HepG2 (cell line): ENCODE results near the gene SUPT4H1. TPM values are rescaled to one million over a fixed set of nuclear protein-coding genes. Genes with fewer than 3 reads are reported as not detected.

Source experiments
- EZH2 ChIP-seq: conservative IDR thresholded peaks from 2 replicates; pipeline ENCODE4 v1.6.1; 2012; ENCODE audit warnings: mild to moderate bottlenecking, low read depth, low read length, moderate library complexity
- HNF4A ChIP-seq: sonication (generic); formaldehyde crosslinking; IDR thresholded peaks from 2 replicates; pipeline ENCODE4 v1.4.0; 2020; ENCODE audit warnings: missing genetic modification reagents
- POLR2AphosphoS2 ChIP-seq: IDR thresholded peaks from 2 replicates; pipeline ENCODE4 v1.6.1; 2011; ENCODE audit warnings: low read depth, low read length, improper control_type of control experiment
- RARA ChIP-seq: IDR thresholded peaks from 2 replicates; pipeline ENCODE4 v1.6.1; 2016; ENCODE audit warnings: missing genetic modification reagents, missing compliant biosample characterization
- SP140L ChIP-seq: sonication (generic); formaldehyde crosslinking; IDR thresholded peaks from 2 replicates; pipeline ENCODE4 v1.4.0; 2020; ENCODE audit warnings: missing genetic modification reagents, borderline replicate concordance
- ZNF101 ChIP-seq: sonication (generic); formaldehyde crosslinking; IDR thresholded peaks from 2 replicates; pipeline ENCODE4 v1.4.0; 2020; ENCODE audit warnings: mild to moderate bottlenecking, low read depth, missing genetic modification reagents, borderline replicate concordance
- polyA plus RNA-seq, 8 experiments: library from polyadenylated mRNA; depleted of rRNA in 3 of 8; stranded (reverse) in 7 of 8; unstranded in 1 of 8; fragments of >200 nt; fragmentation: Illumina TruSeq in 4 of 8; extraction: Trizol in 4 of 8; gene quantifications; 2 replicates each; pipeline versions ENCODE4 v1.2.1 to v1.2.3, GENCODE V29; 2011 to 2016; ENCODE audit warnings: low read depth in 4 of 8, missing spikeins in 1 of 8, mixed read lengths in 1 of 8; ENCODE audit not compliant: insufficient read depth in 1 of 8
- total RNA-seq, 5 experiments: library from RNA; depleted of rRNA; stranded (reverse); fragments of >200 nt; fragmentation: Illumina TruSeq; extraction: Trizol; gene quantifications; 2 replicates each; pipeline ENCODE4 v1.2.3, GENCODE V29; 2016; ENCODE audit warnings: low read depth in 1 of 5
- TF ChIP-seq, protein P1 (sequence below): sonication (generic); formaldehyde crosslinking; IDR thresholded peaks from 2 replicates; pipeline ENCODE4 v1.4.0; 2020; ENCODE audit warnings: missing genetic modification reagents, borderline replicate concordance
- TF ChIP-seq, protein P2 (sequence below): sonication (generic); formaldehyde crosslinking; IDR thresholded peaks from 2 replicates; pipeline ENCODE4 v1.8.0; 2022; ENCODE audit warnings: mild to moderate bottlenecking, missing genetic modification reagents, moderate library complexity

Gene SUPT4H1
- total and polyA plus RNA-seq, 2 of the 13 experiments (the other 11 are each of a cell fraction or from before 2014, with no cell fraction given) = 155 to 244 TPM

DNA sequence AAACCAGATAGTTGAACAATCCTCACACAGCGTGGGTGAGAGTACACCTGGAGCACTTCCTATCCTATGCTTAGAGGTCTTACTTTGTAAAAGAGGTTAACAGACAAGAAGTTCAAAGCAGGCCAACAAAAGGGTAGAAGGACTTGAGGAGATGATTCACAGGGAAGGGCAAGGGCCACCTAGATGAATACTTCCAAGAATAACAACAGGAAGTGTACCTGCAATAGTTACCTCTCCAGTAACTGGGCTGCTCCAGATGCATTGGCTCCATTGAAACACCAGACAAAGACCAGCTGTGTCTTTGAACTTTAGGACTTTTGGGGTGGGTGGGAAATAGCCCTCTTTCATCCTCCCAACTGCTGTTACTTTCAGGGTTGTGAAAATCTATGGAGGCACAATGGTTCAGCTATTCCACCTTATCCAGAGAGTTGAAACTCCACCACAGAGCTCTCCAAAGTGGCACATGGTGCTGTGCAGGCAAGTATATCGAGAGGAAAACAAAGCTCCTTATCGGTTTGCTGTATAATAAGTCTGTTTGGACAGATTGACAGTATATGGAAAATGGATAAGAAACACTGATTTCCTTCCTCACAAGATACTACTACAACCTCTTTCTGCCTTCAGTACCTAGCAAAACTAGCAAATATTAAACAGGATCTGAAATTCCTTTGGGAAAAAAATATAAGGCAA lies 42.7 kb upstream of the SUPT4H1 start (continued):
- TF ChIP-seq, protein P1, sequence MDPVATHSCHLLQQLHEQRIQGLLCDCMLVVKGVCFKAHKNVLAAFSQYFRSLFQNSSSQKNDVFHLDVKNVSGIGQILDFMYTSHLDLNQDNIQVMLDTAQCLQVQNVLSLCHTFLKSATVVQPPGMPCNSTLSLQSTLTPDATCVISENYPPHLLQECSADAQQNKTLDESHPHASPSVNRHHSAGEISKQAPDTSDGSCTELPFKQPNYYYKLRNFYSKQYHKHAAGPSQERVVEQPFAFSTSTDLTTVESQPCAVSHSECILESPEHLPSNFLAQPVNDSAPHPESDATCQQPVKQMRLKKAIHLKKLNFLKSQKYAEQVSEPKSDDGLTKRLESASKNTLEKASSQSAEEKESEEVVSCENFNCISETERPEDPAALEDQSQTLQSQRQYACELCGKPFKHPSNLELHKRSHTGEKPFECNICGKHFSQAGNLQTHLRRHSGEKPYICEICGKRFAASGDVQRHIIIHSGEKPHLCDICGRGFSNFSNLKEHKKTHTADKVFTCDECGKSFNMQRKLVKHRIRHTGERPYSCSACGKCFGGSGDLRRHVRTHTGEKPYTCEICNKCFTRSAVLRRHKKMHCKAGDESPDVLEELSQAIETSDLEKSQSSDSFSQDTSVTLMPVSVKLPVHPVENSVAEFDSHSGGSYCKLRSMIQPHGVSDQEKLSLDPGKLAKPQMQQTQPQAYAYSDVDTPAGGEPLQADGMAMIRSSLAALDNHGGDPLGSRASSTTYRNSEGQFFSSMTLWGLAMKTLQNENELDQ (CRISPR knock-in tag) = no peak
- TF ChIP-seq, protein P2, sequence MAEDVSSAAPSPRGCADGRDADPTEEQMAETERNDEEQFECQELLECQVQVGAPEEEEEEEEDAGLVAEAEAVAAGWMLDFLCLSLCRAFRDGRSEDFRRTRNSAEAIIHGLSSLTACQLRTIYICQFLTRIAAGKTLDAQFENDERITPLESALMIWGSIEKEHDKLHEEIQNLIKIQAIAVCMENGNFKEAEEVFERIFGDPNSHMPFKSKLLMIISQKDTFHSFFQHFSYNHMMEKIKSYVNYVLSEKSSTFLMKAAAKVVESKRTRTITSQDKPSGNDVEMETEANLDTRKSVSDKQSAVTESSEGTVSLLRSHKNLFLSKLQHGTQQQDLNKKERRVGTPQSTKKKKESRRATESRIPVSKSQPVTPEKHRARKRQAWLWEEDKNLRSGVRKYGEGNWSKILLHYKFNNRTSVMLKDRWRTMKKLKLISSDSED (CRISPR knock-in tag) = no peak
- TF ChIP-seq ZNF101 (no peak), SP140L (CRISPR knock-in tag) (no peak), HNF4A (CRISPR knock-in tag) (peak; percentile 87), POLR2AphosphoS2 (no peak), EZH2 (no peak), RARA (peak; percentile 90)
